Limb (tissue), 2 donors: ENCODE data around the gene CLK2.
"Not testable (repeated sequence)": the region's sequence is repeated elsewhere in the genome, so short reads cannot be mapped to it uniquely, and the experiment has no call there.

Source experiments
- DNase-seq, 2 donors: peaks; one replicate each; pipeline ENCODE4 v3.0.0-alpha.2; 2016; ENCODE audit errors: extremely low spot score in 2 of 2

Gene CLK2

GRCh38 chr1:155296661-155297060, 23.4 kb upstream of the CLK2 start:
- DNase-seq = no peak

GRCh38 chr1:155295942-155296267, 22.6 kb upstream of the CLK2 start:
- DNase-seq = no peak

DNA sequence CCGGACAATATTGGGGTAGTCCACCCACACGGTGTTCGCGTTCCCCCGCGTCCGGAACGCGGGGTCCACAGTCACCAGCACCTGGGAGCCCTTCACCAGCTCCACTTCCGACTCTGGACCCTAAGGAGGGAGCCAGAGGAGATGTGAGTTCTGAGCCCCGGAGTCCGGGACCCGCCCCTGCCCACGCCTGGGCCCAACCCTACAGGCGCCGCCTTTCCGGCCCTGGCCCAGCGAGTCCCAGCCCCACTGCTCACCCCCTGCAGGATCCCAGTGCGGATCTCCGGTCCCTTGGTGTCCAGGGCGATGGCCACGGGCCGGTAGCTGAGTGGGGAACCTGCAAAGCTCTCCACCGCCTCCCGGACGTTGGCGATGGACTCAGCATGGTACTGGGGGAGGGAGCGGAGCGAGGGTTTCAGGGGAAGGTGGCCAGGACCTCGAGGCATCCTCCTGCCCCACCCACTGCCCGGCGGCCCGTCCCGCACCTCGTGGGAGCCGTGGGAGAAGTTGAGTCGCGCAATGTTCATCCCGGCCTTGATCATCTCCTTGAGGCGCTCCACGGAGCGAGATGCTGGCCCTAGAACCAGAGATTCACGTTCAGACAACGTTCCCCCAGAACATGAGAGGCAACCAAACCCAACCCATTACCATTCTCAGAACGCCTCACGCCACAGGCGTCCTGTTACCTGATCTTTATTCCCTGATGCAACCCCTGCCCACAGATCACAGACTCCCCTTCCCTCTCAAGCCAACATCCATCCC, 22.1 kb upstream of the CLK2 start:
- DNase-seq = no peak

GRCh38 chr1:155294520-155295182, 21.3 kb upstream of the CLK2 start:
- DNase-seq = no peak

- no peak for DNase-seq
These were observed 19.9 kb upstream of the CLK2 start for GRCh38 chr1:155293086-155293749.

- DNase-seq = not testable (repeated sequence)
These were observed 17.7 kb upstream of the CLK2 start for GRCh38 chr1:155291006-155291405.

DNA sequence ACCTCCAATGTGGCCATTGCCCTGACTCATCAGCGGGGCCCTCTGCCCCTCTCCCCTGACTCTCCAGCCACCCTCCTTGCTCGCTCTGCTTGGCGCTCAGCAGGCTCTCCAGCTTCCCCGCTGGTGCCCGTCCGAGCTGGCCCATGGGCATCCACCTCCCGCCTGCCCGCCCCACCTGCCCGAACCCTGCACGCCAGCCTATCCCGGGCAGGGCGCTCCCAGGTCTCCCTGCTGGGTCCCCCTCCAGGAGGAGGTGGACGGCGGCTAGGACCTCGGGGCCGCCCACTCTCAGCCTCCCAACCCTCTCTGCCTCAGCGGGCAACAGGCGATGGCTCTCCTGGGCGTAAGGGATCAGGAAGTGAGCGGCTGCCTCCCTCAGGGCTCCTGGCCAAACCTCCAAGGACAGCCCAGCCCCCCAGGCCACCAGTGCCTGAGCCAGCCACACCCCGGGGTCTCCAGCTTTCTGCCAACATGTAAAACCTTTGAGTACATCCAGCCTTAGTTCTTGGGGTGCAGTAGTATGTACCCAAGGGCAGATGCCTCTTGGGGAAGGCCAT, 14.8 kb upstream of the CLK2 start:
- DNase-seq = no peak

DNA sequence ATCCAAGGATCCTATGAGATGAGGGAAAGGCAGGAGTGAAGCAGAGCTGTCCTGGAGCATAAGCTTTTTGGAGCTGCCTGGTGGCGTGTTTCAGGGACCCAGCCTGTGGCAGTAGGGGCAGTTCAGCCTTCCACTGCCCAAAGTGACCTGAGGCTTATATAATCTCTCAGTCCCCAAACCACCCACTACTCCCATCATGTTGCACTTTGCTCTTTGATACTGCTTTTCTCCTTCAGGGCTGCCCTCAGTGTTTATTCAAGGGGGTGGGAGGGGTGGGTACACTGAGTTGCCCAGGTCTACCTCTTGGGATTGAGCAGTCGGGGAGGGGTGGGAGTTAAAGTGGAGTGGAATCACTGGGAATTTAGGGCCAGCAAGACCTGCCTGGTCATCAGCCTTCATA, 13.2 kb upstream of the CLK2 start:
- DNase-seq = no peak

DNA sequence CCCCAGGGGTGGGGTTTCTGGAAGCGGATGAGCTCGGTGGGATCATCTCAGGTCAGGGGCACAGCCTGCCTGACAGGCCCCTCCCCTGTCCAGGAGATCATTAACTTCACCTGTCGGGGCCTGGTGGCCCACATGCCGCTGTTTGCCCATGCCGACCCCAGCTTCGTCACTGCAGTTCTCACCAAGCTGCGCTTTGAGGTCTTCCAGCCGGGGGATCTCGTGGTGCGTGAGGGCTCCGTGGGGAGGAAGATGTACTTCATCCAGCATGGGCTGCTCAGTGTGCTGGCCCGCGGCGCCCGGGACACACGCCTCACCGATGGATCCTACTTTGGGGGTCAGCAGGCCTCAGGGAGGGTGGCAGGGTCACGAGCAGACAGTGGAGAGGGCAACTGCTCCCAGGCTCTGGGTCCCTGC, 12.3 kb upstream of the CLK2 start:
- DNase-seq = no peak

DNA sequence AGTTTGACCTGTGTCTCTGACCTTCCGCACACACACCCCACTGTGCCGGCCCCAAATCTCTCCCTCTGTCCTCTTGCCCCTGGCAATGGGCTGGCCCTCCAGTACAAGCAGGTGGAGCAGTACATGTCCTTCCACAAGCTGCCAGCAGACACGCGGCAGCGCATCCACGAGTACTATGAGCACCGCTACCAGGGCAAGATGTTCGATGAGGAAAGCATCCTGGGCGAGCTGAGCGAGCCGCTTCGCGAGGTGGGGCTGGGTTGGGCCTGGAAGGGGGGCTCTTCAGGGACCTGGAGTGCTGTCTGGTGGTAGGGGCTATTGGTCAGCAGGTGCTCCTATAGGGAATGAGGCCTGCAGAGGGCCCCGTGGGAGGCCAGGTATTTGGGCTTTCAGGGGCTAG, 11.8 kb upstream of the CLK2 start:
- DNase-seq = no peak

- DNase-seq = no peak
These were observed 11.2 kb upstream of the CLK2 start for GRCh38 chr1:155284476-155284875.

DNA sequence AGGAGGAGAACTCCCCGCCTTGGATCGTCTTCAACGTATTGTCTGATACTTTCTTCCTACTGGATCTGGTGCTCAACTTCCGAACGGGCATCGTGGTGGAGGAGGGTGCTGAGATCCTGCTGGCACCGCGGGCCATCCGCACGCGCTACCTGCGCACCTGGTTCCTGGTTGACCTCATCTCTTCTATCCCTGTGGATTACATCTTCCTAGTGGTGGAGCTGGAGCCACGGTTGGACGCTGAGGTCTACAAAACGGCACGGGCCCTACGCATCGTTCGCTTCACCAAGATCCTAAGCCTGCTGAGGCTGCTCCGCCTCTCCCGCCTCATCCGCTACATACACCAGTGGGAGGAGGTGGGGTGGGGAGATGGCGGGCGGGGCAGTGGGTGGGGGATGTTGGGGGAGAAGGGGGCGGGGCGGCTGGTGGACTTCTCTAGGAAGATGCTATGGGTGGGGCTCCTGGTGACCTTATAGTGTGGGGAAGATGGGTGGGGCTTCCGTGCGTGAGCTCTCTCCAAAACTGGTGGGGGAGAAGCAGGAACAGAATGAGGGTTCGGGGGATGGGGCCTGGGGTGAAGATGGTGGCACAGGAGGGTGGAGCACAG, 9.3 kb upstream of the CLK2 start:
- no peak for DNase-seq

DNA sequence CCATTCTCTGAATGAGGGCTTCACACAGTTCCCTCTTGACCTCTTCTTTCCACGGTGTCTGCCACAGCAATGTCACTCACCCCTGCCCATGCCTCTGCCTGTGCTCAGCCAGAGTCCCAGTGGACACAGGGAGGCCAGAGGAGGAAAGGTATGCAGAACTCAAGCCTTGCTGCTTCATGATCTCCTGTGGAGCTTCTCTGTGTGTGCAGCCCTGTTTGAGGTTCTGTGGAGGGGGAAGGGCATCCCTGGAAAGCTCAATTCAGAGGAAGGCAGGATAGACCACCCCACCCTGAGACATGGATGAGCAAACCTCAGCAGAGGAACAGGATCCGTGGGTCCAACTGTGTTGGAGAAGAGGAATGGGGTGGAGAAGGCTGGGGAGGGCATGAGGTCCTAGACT, 6.0 kb upstream of the CLK2 start:
- no peak for DNase-seq

DNA sequence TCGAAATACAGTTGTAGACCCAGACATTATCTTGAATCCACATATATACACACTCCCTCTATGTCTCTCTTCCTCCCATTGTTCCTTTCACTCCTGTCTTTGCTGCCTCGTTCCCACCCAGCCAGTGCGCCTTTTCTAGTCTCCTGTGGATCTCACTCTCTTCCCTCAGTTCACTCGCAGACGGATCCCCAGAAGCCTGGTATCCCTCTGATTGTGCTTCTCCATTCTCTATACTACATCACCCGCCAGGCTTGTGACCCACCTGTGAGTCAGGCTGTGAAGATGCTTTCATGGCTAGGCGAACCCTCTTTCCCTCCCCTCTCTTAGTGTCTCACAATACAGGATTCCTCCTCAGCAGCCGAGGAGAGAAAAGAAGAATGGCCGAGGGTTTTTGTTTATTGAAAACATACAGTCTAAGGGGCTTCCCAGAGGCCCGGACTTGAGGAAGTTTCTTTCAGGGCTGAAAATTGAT, 5.4 kb upstream of the CLK2 start:
- no peak for DNase-seq

DNA sequence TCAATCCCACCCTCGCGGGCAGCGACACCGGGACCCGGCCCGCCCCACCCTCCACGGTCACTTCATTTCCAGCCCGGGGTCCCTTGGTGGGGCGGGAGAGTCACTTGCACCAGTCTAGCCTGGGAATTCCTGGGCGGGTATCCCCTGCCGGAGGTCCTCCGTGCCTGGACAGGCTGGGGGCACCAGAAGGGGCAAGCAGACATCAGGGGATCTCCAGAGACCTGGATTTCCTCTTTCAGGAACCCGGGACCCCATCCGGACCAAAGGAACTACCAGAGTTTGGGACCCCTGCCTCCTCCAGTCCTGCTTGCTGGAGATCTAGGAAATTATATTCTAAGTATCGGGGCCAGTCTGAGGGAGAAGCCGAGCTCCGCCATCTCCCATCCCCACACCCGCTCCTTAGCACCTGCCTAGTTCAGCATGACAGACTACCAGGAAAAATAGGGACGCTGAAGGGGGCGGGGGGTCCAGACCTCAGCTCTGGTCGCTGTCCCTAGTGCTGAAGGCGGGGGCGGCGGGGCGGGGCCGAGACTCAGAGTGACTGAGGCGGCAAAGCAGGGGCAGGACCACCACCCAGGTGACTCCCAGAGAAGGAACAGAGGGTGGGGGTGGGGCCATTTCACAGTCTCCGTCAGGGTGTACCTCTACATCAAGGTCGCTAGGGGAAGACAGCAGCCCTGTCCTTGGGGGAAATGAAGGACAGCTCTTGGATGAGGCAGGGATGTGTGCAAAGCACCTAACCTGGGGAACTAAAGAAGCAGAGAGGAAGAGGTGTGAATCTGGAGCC, 4.8 kb upstream of the CLK2 start:
- DNase-seq = peak in 1 of 2 donors; percentile 85

- peak; percentile 97 to 99 for DNase-seq
These were observed 4.0 kb upstream of the CLK2 start, which contains the start of gene HCN3 for GRCh38 chr1:155277070-155277901. HCN3 (plus strand) TSS chr1:155277463; CDS start chr1:155277591, 128 bp downstream.

DNA sequence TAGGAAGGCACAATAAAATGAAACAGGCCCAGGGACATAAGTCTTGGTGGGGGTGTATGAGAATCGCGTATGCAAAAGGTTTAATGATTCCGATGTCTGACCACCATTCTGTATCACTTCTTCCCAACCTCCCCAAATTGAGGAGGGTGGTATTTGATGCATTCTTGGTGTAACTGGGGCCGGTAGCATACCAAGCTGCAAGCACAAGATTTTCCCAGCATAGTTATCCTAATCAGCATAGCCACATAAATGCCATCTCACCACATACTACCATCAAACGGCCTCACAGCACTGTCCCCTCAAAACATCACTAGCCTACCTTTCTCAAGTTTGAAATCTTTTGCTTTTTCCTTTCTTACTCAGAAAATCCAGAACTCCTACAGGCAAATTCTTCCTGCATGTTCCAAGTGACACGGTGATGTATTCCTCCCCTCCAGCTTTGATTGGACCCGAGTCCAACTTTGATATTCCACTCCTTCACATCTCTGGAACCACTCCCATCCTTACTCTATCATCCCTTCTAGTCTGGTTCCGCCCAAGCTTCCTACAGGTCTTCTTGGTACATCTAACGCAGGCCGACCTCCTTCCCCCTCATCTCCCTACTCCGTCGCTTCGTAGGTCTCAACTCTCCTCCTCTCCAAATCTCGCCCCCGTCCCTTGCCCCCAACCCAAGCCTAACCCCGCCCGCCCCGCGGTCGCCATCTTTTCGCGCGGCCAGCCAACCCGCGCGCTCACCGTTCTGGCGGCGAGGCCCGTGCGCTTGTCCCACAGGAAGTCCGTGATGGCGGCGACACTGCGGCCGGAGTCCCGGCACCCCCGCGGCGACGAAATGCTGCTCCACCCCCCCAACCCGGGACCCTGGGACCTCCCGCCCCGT, 600 bp downstream of the CLK2 start:
- peak in 1 of 2 donors; percentile 44 for DNase-seq

GRCh38 chr1:155269381-155269780, 3.9 kb downstream of the CLK2 start:
- no peak for DNase-seq

GRCh38 chr1:155268630-155269029, 4.7 kb downstream of the CLK2 start:
- no peak for DNase-seq
